A673 (cell line): Measurements from ENCODE around the gene MGA. TPM values are rescaled to one million over a fixed set of nuclear protein-coding genes. Genes with fewer than 3 reads are reported as not detected.

Source experiments
- BruUV-seq: library from RNA; stranded (reverse); fragments of 400-500 nt; replicated peaks from 2 replicates; lab custom pipeline; 2021; lab: Mats Ljungman, UMichigan
- CTCF ChIA-PET: fragments of 300-600 bp; sonication (Branson Sonifier 250); formaldehyde crosslinking; loops from one replicate; lab custom pipeline; 2022; ENCODE audit warnings: antibody characterized with exemption; lab: Charles Lee
- POLR2A ChIA-PET: fragments of 300-600 bp; sonication (Branson Sonifier 250); formaldehyde crosslinking; loops from one replicate; lab custom pipeline; 2022; ENCODE audit warnings: antibody characterized with exemption; ENCODE audit not compliant: low non-redundant PET; lab: Charles Lee
- DNase-seq: peaks from one replicate; pipeline ENCODE4 v3.0.0-alpha.2; 2015; ENCODE audit warnings: low spot score
- H3K27ac ChIP-seq: fragments of 200-600 bp; sonication (generic); 2 replicates; pipeline ENCODE4 v1.5.1; 2016; ENCODE audit warnings: mixed run types, low read depth, mild to moderate bottlenecking, mixed read lengths, antibody characterized with exemption, low read length; ENCODE audit not compliant: poor library complexity, severe bottlenecking
- H3K27me3 ChIP-seq: fragments of 200-600 bp; sonication (generic); replicated peaks from 2 replicates; pipeline ENCODE4 v1.6.1; 2017; ENCODE audit warnings: mixed run types, low read depth, mild to moderate bottlenecking, mixed read lengths, antibody characterized with exemption, low read length; ENCODE audit not compliant: insufficient read depth, poor library complexity
- H3K36me3 ChIP-seq: fragments of 200-600 bp; sonication (generic); 2 replicates; pipeline ENCODE4 v1.6.1; 2016; ENCODE audit warnings: mixed run types, mild to moderate bottlenecking, mixed read lengths, antibody characterized with exemption, low read length; ENCODE audit not compliant: insufficient read depth, poor library complexity, severe bottlenecking
- H3K4me1 ChIP-seq: fragments of 200-600 bp; sonication (generic); 2 replicates; pipeline ENCODE4 v1.6.1; 2017; ENCODE audit warnings: mixed run types, mild to moderate bottlenecking, mixed read lengths, antibody characterized with exemption, low read length; ENCODE audit not compliant: insufficient read depth, poor library complexity, severe bottlenecking
- H3K4me3 ChIP-seq: fragments of 200-600 bp; sonication (generic); 2 replicates; pipeline ENCODE4 v1.5.1; 2016; ENCODE audit warnings: low read depth, mixed run types, mild to moderate bottlenecking, mixed read lengths, low read length; ENCODE audit not compliant: poor library complexity, severe bottlenecking
- H3K9me3 ChIP-seq: fragments of 200-600 bp; sonication (generic); 2 replicates; pipeline ENCODE4 v1.6.1; 2016; ENCODE audit warnings: mixed run types, low read depth, mild to moderate bottlenecking, mixed read lengths, antibody characterized with exemption, low read length; ENCODE audit not compliant: poor library complexity, severe bottlenecking
- EZH2 ChIP-seq: fragments of 200-600 bp; sonication (generic); IDR thresholded peaks from 2 replicates; pipeline ENCODE4 v1.6.1; 2017; ENCODE audit warnings: borderline replicate concordance, low read depth, mild to moderate bottlenecking, mixed read lengths, antibody characterized with exemption, low read length; ENCODE audit not compliant: poor library complexity, severe bottlenecking
- intact Hi-C: fragments of 100-400 bp; cut with micrococcal nuclease; formaldehyde crosslinking; loops from one replicate; pipeline ENCODE4 v1.10.0; 2022; ENCODE audit not compliant: unreplicated experiment
- total RNA-seq: library from RNA; stranded (reverse); gene quantifications from 2 replicates; pipeline ENCODE4 v1.2.3, GENCODE V29; 2021
- TF ChIP-seq, protein P1 (sequence below): fragments of 300-800, 200-600 bp; sonication (generic); conservative IDR thresholded peaks from 2 replicates; pipeline ENCODE4 v1.5.1; 2017; ENCODE audit warnings: low read depth, mild to moderate bottlenecking, antibody characterized with exemption, low read length, moderate library complexity, mixed read lengths

MGA gene
- total RNA-seq, 1 experiment from 2014 or later = 49.3 TPM

- Histone ChIP-seq H3K9me3 (no peaks in the 10 kb centered on the region), H3K4me3 (peak overlapping the region; percentile 65), H3K36me3 (no peaks in the 10 kb centered on the region), H3K4me1 (peaks cover 35% of the 10 kb centered on the region), H3K27me3 (no peaks in the 10 kb centered on the region), H3K27ac (peak overlapping the region; percentile 78)
- intact Hi-C loops = loop anchor here (2.0 kb wide), 1 partner anchor 37 kb away; no protein-coding TSS in a partner anchor
- ChIA-PET POLR2A (no interaction called here), CTCF (interaction anchor here (0.6 to 3.9 kb wide), 7 partner anchors 9 to 308 kb away, joined by 3 to 48 read pairs (median 6); no protein-coding TSS in a partner anchor)
- TF ChIP-seq, protein P1, sequence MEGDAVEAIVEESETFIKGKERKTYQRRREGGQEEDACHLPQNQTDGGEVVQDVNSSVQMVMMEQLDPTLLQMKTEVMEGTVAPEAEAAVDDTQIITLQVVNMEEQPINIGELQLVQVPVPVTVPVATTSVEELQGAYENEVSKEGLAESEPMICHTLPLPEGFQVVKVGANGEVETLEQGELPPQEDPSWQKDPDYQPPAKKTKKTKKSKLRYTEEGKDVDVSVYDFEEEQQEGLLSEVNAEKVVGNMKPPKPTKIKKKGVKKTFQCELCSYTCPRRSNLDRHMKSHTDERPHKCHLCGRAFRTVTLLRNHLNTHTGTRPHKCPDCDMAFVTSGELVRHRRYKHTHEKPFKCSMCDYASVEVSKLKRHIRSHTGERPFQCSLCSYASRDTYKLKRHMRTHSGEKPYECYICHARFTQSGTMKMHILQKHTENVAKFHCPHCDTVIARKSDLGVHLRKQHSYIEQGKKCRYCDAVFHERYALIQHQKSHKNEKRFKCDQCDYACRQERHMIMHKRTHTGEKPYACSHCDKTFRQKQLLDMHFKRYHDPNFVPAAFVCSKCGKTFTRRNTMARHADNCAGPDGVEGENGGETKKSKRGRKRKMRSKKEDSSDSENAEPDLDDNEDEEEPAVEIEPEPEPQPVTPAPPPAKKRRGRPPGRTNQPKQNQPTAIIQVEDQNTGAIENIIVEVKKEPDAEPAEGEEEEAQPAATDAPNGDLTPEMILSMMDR = no peak
- TF ChIP-seq EZH2 = no peak
- no peak for DNase-seq
- BruUV-seq = no TSS peak
Observed at GRCh38 chr15:41773729-41774061, 113.5 kb downstream of the MGA start.

GRCh38 chr15:41774062-41774881, 114.1 kb downstream of the MGA start, which contains the start of gene MAPKBP1:
MAPKBP1 (plus strand) TSS chr15:41774484; CDS start chr15:41775276, 792 bp downstream.
- no TSS peak for BruUV-seq
- intact Hi-C loops = loop anchor here (2.0 kb wide), 1 partner anchor 37 kb away; no protein-coding TSS in a partner anchor
- TF ChIP-seq, protein P1 = peak; percentile 94
- no peak for TF ChIP-seq EZH2
- ChIA-PET POLR2A (interaction anchor here (0.6 to 0.8 kb wide), 3 partner anchors 66 to 916 kb away, joined by 3 to 4 read pairs (median 3); no protein-coding TSS in a partner anchor), CTCF (interaction anchor here (0.5 to 3.9 kb wide), 10 partner anchors 33 to 1013 kb away, joined by 3 to 48 read pairs (median 3); no protein-coding TSS in a partner anchor)
- peak; percentile 99 for DNase-seq
- Histone ChIP-seq H3K9me3 (no peaks in the 10 kb centered on the region), H3K4me1 (peaks cover 35% of the 10 kb centered on the region), H3K36me3 (no peaks in the 10 kb centered on the region), H3K4me3 (peak within 1 kb of the TSS; percentile 65), H3K27ac (peak within 1 kb of the TSS; percentile 78), H3K27me3 (no peaks in the 10 kb centered on the region)

DNA sequence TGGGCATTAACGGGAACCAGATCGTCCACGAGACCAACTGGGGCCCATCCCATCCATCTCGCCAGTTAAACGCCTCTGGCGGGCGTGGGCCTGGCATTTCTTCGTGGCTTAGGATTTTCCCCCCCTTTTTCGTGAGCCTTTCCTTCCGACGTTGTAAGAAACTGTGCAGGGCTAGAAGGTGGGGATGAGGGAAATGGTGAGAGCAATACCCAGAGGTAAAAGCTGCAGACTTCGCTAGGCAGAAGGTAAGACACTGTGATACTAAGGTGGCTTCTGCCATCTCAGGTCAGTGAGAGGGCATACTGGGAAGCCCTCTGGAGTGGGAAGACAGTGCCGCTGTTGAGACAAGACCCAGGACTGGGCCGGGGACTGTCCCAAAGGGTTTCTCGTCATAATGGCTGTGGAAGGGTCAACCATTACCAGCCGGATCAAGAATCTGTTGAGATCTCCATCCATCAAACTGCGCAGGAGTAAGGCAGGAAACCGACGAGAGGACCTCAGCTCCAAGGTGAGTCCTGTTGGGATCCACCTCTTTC, 114.7 kb downstream of the MGA start:
- intact Hi-C loops = loop anchor here (2.0 kb wide), 1 partner anchor 36 kb away; no protein-coding TSS in a partner anchor
- CTCF ChIA-PET = interaction anchor here (0.5 to 3.9 kb wide), 6 partner anchors 36 to 1014 kb away, joined by 3 to 48 read pairs (median 4); no protein-coding TSS in a partner anchor
- Histone ChIP-seq H3K27ac (peak overlapping the region; percentile 78), H3K4me3 (peak overlapping the region; percentile 65), H3K36me3 (no peaks in the 10 kb centered on the region), H3K27me3 (no peaks in the 10 kb centered on the region), H3K9me3 (no peaks in the 10 kb centered on the region), H3K4me1 (peaks cover 35% of the 10 kb centered on the region)
- no peak for DNase-seq
- TSS peak; percentile 19 for BruUV-seq
- TF ChIP-seq, protein P1 = no peak
- TF ChIP-seq EZH2 = no peak
- POLR2A ChIA-PET = interaction anchor here (0.8 kb wide), 1 partner anchor 79 kb away, joined by 3 read pairs; no protein-coding TSS in a partner anchor
